ENCODE data around the gene PCDHGA1. TPM values are rescaled to one million over a fixed set of nuclear protein-coding genes. Genes with fewer than 3 reads are reported as not detected.
"Not testable (repeated sequence)": the region's sequence is repeated elsewhere in the genome, so short reads cannot be mapped to it uniquely, and the experiment has no call there.

PCDHGA1 gene
- total RNA-seq, 1 experiment from 2014 or later: 0.63 TPM

DNA sequence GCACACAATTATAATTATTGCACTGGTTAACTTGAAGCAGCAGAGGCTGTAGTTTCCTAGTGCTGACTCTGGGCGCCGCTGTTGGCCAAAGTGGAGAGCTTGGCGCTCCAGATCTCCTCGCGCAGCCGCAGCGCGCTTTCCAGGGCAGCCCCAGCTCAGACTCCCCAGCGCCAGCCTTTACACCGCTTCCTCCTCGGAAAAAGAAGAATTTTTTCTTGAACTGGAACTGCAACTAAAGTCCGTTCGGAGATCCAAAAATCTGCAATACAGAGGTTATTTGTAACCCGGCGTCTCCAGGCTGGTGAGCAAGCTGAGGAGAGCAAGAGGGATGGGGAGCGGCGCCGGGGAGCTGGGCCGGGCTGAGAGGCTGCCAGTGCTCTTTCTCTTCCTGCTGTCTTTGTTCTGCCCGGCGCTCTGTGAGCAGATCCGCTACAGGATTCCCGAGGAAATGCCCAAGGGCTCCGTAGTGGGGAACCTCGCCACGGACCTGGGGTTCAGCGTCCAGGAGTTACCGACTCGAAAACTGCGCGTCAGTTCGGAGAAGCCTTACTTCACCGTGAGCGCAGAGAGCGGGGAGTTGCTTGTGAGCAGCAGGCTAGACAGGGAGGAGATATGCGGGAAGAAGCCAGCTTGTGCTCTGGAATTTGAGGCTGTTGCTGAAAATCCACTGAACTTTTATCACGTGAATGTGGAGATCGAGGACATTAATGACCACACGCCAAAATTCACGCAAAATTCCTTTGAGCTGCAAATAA, 57.4 kb downstream of the PCDHGA1 start, which contains the start of gene PCDHGB4:
PCDHGB4 (plus strand) TSS at position 142 of the 755 bp plus-strand sequence; CDS start at position 329, 187 bp downstream.
- not testable (repeated sequence) for H3K14ac ChIP-seq (ENCODE audit: insufficient read depth, low read length); H2BK20ac ChIP-seq (ENCODE audit: low read depth, low read length, poor library complexity, severe bottlenecking); H4K8ac ChIP-seq (replicated peaks; ENCODE audit: insufficient read length, low read depth, low read length); H3K27ac ChIP-seq (ENCODE audit: insufficient read length, low read depth, low read length); H3K4me1 ChIP-seq (ENCODE audit: insufficient read depth, low read length); H3K27ac Mint-ChIP-seq; H3K23ac ChIP-seq (ENCODE audit: insufficient read length, low read depth, low read length); H2BK15ac ChIP-seq (ENCODE audit: low read depth, low read length); H4K5ac ChIP-seq (ENCODE audit: insufficient read length, low read depth, low read length); H3K4ac ChIP-seq (ENCODE audit: low read depth, low read length); H3K23me2 ChIP-seq (ENCODE audit: insufficient read length, low read depth, low read length, poor library complexity, severe bottlenecking); H3K79me1 ChIP-seq (ENCODE audit: insufficient read depth, low read depth, low read length, poor library complexity, severe bottlenecking); H2AK5ac ChIP-seq (ENCODE audit: insufficient read length, low read length); H4K91ac ChIP-seq (ENCODE audit: insufficient read length, low read depth, low read length); H3K4me1 Mint-ChIP-seq; H3T11ph ChIP-seq (ENCODE audit: low read length); H2BK5ac ChIP-seq (ENCODE audit: insufficient read length, low read length); H3K27me3 ChIP-seq (ENCODE audit: insufficient read depth, low read length); H3K79me2 ChIP-seq (ENCODE audit: insufficient read depth, low read length); H3K56ac ChIP-seq (ENCODE audit: insufficient read length, low read depth, low read length); H2AFZ ChIP-seq (ENCODE audit: low read length); H2BK12ac ChIP-seq (ENCODE audit: insufficient read length, low read depth, low read length); H4K20me1 ChIP-seq (ENCODE audit: control insufficient read depth, insufficient read depth, insufficient read length); H2BK120ac ChIP-seq (ENCODE audit: low read depth, low read length, poor library complexity, severe bottlenecking)
- no CpG with 5 or more reads among the region's 40 CpGs for WGBS (ENCODE audit: extremely low coverage, insufficient read length, low lambda C conversion rate)
- Histone ChIP-seq H3K18ac (ENCODE audit: insufficient read length, low read depth, low read length) (peak within 1 kb of the TSS; percentile 33), H3K9me3 (ENCODE audit: control insufficient read depth, low read depth, low read length) (peaks cover 42% of the 10 kb centered on the region), H3K4me2 (ENCODE audit: insufficient read depth, insufficient read length, low read length) (peak within 1 kb of the TSS; percentile 51), H3K9ac (ENCODE audit: extremely low read depth, insufficient read length, low read length) (peak within 1 kb of the TSS; percentile 15)
- TF ChIP-seq, protein P1, sequence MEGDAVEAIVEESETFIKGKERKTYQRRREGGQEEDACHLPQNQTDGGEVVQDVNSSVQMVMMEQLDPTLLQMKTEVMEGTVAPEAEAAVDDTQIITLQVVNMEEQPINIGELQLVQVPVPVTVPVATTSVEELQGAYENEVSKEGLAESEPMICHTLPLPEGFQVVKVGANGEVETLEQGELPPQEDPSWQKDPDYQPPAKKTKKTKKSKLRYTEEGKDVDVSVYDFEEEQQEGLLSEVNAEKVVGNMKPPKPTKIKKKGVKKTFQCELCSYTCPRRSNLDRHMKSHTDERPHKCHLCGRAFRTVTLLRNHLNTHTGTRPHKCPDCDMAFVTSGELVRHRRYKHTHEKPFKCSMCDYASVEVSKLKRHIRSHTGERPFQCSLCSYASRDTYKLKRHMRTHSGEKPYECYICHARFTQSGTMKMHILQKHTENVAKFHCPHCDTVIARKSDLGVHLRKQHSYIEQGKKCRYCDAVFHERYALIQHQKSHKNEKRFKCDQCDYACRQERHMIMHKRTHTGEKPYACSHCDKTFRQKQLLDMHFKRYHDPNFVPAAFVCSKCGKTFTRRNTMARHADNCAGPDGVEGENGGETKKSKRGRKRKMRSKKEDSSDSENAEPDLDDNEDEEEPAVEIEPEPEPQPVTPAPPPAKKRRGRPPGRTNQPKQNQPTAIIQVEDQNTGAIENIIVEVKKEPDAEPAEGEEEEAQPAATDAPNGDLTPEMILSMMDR (conservative IDR thresholded peaks at IDR 0.05): peak; percentile 72
- Mint-ChIP-seq H3K9me3 (peaks cover 69 to 74% of the 10 kb centered on the region in 2 experiments), H3K27me3 (ENCODE audit: low read depth) (peaks cover 15% of the 10 kb centered on the region), H3K36me3 (ENCODE audit: insufficient read depth in 1 of 3, low read depth in 3 of 3) (peaks cover 25 to 62% (median 43%) of the 10 kb centered on the region in 3 experiments), H3K4me3 (peak within 1 kb of the TSS in 1 of 2 experiments; percentile 71; a peak in 2 of 5 replicates)
- DNase-seq: peak; percentile 76
